Skeletal muscle cell (primary cell): ENCODE results near the gene PANK1.
A peak's percentile ranks its signal among the peaks of the same experiment; 100 is the strongest.
"Not testable (repeated sequence)": the region's sequence is repeated elsewhere in the genome, so short reads cannot be mapped to it uniquely, and the experiment has no call there.

Experiments
- DNase-seq: peaks from one replicate; pipeline ENCODE4 v3.0.0-alpha.2; 2010; ENCODE audit warnings: low read depth
- H3K4me3 ChIP-seq: 2 replicates; pipeline ENCODE4 v1.5.1; 2011; ENCODE audit warnings: low read depth, mild to moderate bottlenecking, control low read depth, low read length, moderate library complexity

Gene PANK1

DNA sequence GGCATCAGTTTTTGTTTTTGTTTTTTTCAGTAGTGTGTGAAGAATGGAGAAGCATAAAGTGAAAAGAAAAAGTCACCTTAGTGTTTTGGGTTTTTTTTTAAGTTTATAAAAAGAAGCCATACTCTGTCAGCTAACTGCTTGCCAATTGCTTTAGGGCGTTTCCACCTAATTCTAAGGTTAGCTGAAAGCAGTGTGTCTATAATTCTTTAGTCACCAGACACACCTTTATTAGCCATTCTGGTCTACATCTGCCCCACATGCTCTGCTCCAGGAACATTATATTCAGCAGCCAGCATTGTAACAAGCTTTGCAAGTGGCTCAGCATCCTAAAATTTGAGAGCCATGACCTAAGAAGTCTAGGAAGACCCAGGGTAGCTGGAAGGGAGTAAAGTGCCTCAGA lies 95.5 kb downstream of the PANK1 start:
- DNase-seq, result no peak
- H3K4me3 ChIP-seq, result no peak overlapping the region

DNA sequence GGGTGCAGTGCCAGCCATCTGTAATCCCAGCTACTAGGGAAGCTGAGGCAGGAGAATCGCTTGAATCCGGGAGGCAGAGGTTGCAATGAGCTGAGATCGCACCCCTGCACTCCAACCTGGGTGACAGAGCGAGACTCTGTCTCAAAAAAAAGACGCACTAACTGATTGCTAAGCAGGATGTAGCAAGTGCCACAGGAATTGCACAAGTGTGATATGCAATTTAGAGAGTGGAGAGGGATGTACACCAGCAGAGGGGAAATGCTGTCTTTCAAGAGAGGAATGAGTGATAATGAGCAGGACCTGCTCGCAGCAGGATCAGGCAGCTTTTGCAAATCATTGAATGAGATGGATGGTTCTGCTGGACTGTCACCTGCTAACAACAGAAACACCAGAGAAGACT lies 96.4 kb downstream of the PANK1 start:
- DNase-seq, result no peak
- H3K4me3 ChIP-seq, result no peak overlapping the region

DNA sequence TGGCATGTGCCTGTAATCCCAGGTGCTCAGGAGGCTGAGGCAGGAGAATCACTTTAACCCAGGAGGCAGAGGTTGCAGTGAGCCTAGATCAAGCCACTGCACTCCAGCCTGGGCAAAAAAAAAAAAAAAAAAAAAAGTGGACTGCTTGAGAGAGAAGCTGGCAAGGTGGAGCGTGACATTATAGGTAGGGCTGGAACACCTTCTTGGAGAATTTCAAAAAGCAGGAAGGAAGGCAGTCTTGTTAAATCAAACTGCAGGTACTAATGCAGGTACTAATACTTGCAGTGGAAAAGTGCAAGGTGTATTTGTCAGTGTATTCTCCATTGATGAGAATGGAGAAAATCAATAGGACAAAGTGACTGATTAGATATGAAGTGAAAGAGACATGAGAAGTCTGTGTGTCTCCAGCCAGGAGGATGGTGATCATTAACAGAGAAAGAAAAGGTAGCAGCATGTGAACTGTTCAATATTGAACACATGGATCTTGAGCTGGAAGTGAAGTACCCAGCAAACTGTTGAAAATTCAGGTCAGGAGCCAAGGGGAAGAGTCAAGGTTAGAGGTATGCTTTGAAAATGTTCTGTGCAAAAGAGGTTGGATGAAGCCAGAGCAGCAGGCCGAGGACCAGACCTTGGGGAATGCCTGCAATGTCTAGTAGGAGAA lies 97.1 kb downstream of the PANK1 start:
- no peak for DNase-seq
- H3K4me3 ChIP-seq, result no peak overlapping the region

DNA sequence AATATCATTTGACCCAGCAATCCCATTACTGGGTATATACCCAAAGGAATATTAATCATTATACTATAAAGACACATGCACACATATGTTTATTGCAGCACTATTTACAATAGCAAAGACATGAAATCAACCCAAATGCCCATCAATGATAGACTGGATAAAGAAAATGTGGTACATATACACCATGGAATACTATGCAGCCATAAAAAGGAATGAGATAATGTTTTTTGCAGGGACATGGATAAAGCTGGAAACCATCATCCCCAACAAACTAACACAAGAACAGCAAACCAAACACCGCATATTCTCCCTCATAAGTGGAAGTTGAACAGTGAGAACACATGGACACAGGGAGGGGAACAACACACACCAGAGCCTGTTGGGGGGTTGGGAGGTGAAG lies 98.4 kb downstream of the PANK1 start:
- DNase-seq, H3K4me3 ChIP-seq: not testable (repeated sequence)

DNA sequence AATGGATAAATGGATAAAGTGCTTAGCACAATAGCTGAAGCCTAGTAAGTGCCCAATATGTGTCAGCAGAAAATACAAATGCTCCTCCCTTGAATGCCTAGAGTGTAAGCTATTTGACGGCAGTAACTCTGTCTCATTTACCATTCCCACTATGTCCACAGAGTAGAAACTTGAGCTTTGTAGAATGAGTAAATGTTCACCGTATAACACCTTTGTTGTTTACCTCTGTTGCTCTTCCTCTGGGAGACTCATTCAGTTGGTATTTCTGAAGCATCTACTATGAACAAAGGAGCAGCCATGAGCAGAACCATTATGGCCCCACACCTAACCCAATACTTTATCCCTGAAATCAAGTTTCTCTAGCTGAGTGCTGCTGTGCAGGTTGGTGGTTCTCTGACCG lies 101.2 kb downstream of the PANK1 start:
- no peak for DNase-seq
- no peak overlapping the region for H3K4me3 ChIP-seq

DNA sequence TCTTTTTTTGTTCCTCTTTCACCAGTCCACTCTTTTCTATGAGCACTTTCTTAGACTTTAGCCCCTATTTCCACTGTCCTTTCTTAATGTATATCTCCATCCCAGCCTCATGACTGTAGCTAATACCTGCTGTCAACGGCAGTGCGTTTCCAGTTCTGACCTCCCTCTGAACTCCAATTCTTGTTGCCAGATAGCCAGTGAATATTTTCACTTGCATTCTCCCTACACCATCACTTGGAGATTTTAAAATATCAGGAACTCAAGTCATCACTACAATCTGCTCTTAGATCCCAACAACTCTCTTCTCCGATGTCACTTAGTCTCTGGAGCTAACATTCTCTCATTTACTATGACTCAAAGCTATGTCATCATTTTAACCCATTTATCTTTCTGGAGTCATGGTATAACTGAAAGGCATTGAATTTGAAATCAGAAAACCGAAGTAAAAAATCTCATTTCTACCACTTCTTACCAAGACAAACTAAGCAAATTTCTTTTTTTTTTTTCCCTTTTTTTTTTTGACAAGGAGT lies 104.6 kb downstream of the PANK1 start:
- no peak for DNase-seq

DNA sequence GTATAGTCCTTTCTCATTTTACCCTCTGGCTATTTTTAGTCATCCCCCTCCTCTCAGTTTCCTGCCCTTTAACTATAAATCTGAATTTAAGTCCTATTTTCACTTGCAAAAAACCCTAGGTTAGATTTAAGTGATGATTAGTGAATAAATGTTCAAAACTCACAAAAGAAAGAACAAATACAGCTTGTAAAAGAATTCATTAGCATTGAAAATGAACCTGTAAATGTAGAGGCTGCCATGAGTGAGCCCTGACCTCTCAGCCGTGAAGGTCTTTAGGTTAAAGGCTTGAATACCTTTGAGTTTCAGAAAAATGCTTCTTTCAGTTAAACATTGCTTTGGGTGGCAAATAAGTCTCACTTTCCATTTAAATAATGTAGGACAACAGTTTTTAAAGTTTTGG lies 107.7 kb downstream of the PANK1 start:
- DNase-seq, result no peak
- no peak overlapping the region for H3K4me3 ChIP-seq

More for the DNA sequence above, 104.6 kb downstream of the PANK1 start:
- no peak overlapping the region for H3K4me3 ChIP-seq

DNA sequence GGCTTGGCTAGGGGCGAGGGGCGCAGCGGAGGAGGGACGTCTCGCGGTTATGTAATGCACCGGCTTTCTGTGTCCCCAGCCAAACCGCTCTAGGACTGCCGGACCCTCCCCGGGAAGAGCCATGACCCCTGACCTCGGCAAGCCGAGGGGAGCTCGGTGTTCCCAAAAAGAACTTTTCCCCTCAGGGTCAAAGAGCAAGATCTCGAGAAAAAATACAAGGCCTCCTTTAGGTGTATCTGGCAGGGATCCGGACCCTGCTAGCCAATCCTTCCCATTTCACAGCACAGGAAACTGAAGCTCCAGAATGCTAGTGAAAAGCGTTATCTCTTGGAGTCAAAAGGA lies 109.1 kb downstream of the PANK1 start:
- no peak for DNase-seq
- peak overlapping the region; percentile 58 for H3K4me3 ChIP-seq

DNA sequence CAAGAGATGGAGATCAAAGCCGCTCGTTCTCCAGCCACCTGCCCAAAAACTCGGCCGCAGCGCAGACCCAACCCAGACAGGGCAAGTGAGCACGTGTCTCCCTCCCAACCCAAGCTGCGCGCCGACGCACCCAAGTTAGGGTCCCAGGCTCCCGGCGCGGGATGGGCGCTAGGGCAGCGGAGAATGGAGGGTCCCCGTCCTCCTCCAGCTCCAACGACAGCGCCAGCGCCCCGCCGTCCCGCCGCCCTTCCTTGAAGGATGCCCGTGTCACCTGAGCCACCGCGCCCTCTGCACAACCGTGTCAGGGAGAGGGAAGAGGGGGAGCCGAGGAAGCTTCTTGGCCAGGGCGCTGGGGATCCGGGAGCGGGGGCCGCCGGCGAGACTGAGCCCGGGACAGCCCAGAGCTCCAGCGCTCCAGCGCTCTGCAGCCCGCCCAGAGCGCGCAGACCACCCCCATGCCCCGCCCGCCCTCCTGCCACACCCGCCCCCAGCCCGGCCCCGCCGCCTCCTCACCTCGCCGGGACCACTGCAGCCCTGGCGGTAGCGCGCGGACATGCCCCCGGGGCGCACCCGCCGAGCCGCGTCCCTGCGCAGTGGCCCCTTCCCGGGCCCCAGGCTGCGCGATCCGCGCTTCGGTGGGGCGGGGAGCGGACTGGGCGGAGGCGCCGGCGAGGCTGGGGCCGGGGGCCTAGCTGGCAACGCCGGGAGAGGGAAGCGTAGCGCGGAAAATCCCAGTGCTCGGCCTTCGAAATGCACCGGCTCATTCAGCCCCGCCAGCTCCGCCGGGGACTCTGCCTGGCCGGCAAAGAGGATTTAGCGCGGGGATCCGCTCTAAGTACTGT lies 109.7 kb downstream of the PANK1 start, which contains the start of gene SLC16A12:
SLC16A12 (minus strand) TSS at position 424 of the 842 bp plus-strand sequence. CDS start 73,016 bp downstream, outside the sequence.
- H3K4me3 ChIP-seq, result peak within 1 kb of the TSS; percentile 58
- DNase-seq, result no peak

DNA sequence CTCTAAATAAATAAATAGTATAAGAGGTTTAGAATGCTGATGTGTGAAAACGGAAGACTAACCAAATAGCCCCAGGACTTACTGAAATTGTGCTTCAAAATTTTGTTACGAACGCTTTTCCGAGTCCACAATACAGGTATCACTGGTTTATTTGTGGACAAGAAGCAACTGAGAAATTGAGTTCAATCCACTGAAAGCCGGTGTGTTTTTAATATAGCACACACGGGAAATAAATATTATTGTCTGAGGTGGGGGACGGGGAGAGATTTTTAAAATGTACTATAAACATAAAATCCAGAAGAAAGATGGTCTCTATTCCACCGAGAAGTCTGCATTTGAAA lies 110.2 kb downstream of the PANK1 start:
- DNase-seq, result no peak
- H3K4me3 ChIP-seq, result peak overlapping the region; percentile 58
